K562 (cell line): ENCODE data around the gene AGR3. TPM values are rescaled to one million over a fixed set of nuclear protein-coding genes. Genes with fewer than 3 reads are reported as not detected.

Experiments
- ATAC-seq: fragments of 200-7000 bp; cut with Tn5 transposase; 3 replicates; pipeline ENCODE4 v1.9.1; 2020; ENCODE audit warnings: moderate library complexity
- BruUV-seq: library from RNA; stranded (reverse); fragments of 400-500 nt; replicated peaks from 2 replicates; lab custom pipeline; 2021; lab: Mats Ljungman, UMichigan
- CTCF ChIA-PET: fragments of 300-600 bp; formaldehyde crosslinking; extraction: SDS; loops from one replicate; lab custom pipeline; 2021; ENCODE audit warnings: low intra/inter-chr PET ratio; lab: Yijun Ruan, JAX
- POLR2A ChIA-PET: fragments of 300-600, 350-650 bp; sonication (Branson Sonifier 250); formaldehyde crosslinking; extraction: SDS; loops from one replicate; lab custom pipeline; 2021; ENCODE audit warnings: antibody characterized with exemption, inconsistent platforms; lab: Yijun Ruan, JAX
- DNase-seq, 4 experiments: peaks; one replicate each; pipeline versions ENCODE4 v3.0.0 to v3.0.0-alpha.2; 2011 to 2018; ENCODE audit warnings: low spot score in 3 of 4, mixed read lengths in 3 of 4; ENCODE audit errors: extremely low read depth in 1 of 4
- FAIRE-seq: peaks from 2 replicates; lab custom pipeline; 2011; peaks lifted over from hg19 to GRCh38; lab: Jason Lieb, UNC
- H2AFZ ChIP-seq: 2 replicates; pipeline ENCODE4 v1.6.0; 2011; ENCODE audit warnings: low read depth, low read length, control low read depth, inconsistent platforms
- H3K27ac ChIP-seq: fragments of 200-600 bp; 3 replicates; pipeline ENCODE4 v1.8.0; 2011; ENCODE audit warnings: low read depth, mild to moderate bottlenecking, control low read depth, inconsistent platforms, low read length, moderate library complexity, mixed read lengths; ENCODE audit errors: extremely low read depth
- H3K27me3 ChIP-seq, 2 experiments: fragments of 300-600 bp in 1 of 2; 2 replicates in 1 of 2; 3 replicates in 1 of 2; pipeline versions ENCODE4 v1.6.0 to v1.8.0; 2011; ENCODE audit warnings: inconsistent platforms in 2 of 2, low read length in 2 of 2, mild to moderate bottlenecking in 1 of 2, mixed read lengths in 1 of 2, moderate library complexity in 1 of 2; ENCODE audit not compliant: control insufficient read depth in 2 of 2, insufficient read depth in 2 of 2
- H3K36me3 ChIP-seq: fragments of 300-600 bp; 3 replicates; pipeline ENCODE4 v1.8.0; 2011; ENCODE audit warnings: mild to moderate bottlenecking, low read length, inconsistent platforms; ENCODE audit not compliant: control insufficient read depth, insufficient read depth
- H3K4me1 ChIP-seq, 2 experiments: fragments of 200-600 bp in 1 of 2; replicated peaks in 1 of 2; 2 replicates in 1 of 2; 3 replicates in 1 of 2; pipeline versions ENCODE4 v1.5.1 to v1.8.0; 2011; ENCODE audit warnings: inconsistent platforms in 2 of 2, low read length in 2 of 2, mild to moderate bottlenecking in 1 of 2, mixed read lengths in 1 of 2, moderate library complexity in 1 of 2; ENCODE audit not compliant: control insufficient read depth in 2 of 2, insufficient read depth in 2 of 2
- H3K4me2 ChIP-seq: 2 replicates; pipeline ENCODE4 v1.6.1; 2011; ENCODE audit warnings: low read length, control low read depth, inconsistent platforms, mixed read lengths; ENCODE audit not compliant: insufficient read depth
- H3K4me3 ChIP-seq: fragments of 200-600 bp; sonication (generic), shearing (Covaris generic); 2 replicates; pipeline ENCODE4 v1.5.1; 2016; ENCODE audit warnings: control low read depth, inconsistent platforms
- H3K79me2 ChIP-seq: fragments of 200-600 bp; 3 replicates; pipeline ENCODE4 v1.8.0; 2011; ENCODE audit warnings: low read length, inconsistent platforms; ENCODE audit not compliant: control insufficient read depth, insufficient read depth
- H3K9ac ChIP-seq, 2 experiments: 2 replicates each; pipeline versions ENCODE4 v1.6.0 to v1.6.1; 2011; ENCODE audit warnings: low read depth in 2 of 2, low read length in 2 of 2, control low read depth in 1 of 2, inconsistent platforms in 1 of 2, mild to moderate bottlenecking in 1 of 2, mixed read lengths in 1 of 2; ENCODE audit not compliant: insufficient read depth in 1 of 2
- H3K9me1 ChIP-seq: one replicate; pipeline ENCODE4 v1.6.0; 2011; ENCODE audit warnings: inconsistent platforms, mild to moderate bottlenecking, low read length, moderate library complexity; ENCODE audit not compliant: control insufficient read depth, insufficient read depth
- H3K9me3 ChIP-seq: replicated peaks from 2 replicates; pipeline ENCODE4 v1.5.1; 2011; ENCODE audit warnings: low read depth, low read length, inconsistent platforms; ENCODE audit not compliant: control insufficient read depth, insufficient read depth
- H4K20me1 ChIP-seq: replicated peaks from 2 replicates; pipeline ENCODE4 v1.6.1; 2011; ENCODE audit warnings: low read length, inconsistent platforms, mixed read lengths; ENCODE audit not compliant: control insufficient read depth, insufficient read depth
- CBFA2T3 ChIP-seq: fragments of 450-650 bp; IDR thresholded peaks from 2 replicates; pipeline ENCODE4 v1.6.1; 2017
- CEBPG ChIP-seq, 3 experiments: fragments of 200-800 bp in 1 of 3; sonication (Bioruptor generic) in 1 of 3; sonication (generic) in 1 of 3; formaldehyde crosslinking in 1 of 3; IDR thresholded peaks in 2 of 3; conservative IDR thresholded peaks in 1 of 3; 2 replicates each; pipeline versions ENCODE4 v1.6.1 to v1.8.0; 2016 to 2022; ENCODE audit warnings: missing compliant biosample characterization in 2 of 3, missing genetic modification characterization in 2 of 3, mild to moderate bottlenecking in 1 of 3, missing genetic modification reagents in 1 of 3
- FOXM1 ChIP-seq, 2 experiments: fragments of 450-650 bp in 1 of 2; sonication (generic) in 1 of 2; formaldehyde crosslinking in 1 of 2; IDR thresholded peaks; 2 replicates each; pipeline versions ENCODE4 v1.6.1 to v1.9.0; 2017 to 2022; ENCODE audit warnings: low read depth in 2 of 2, mild to moderate bottlenecking in 2 of 2, missing genetic modification reagents in 1 of 2, moderate library complexity in 1 of 2
- FOXP4 ChIP-seq: sonication (generic); formaldehyde crosslinking; IDR thresholded peaks from 2 replicates; pipeline ENCODE4 v1.8.0; 2022; ENCODE audit warnings: mild to moderate bottlenecking, missing genetic modification reagents, borderline replicate concordance
- KLF13 ChIP-seq: fragments of 450-650 bp; IDR thresholded peaks from 2 replicates; pipeline ENCODE4 v1.6.1; 2016; ENCODE audit warnings: missing genetic modification characterization, low read depth, mild to moderate bottlenecking, missing compliant biosample characterization, moderate library complexity, borderline replicate concordance
- LCOR ChIP-seq: sonication (generic); formaldehyde crosslinking; IDR thresholded peaks from 2 replicates; pipeline ENCODE4 v1.8.0; 2022; ENCODE audit warnings: mild to moderate bottlenecking, missing genetic modification reagents
- NELFE ChIP-seq: IDR thresholded peaks from 2 replicates; pipeline ENCODE4 v1.6.1; 2011; ENCODE audit warnings: mild to moderate bottlenecking; ENCODE audit not compliant: insufficient read depth, insufficient read length
- RBM34 ChIP-seq: fragments of 200-400 bp; formaldehyde crosslinking; IDR thresholded peaks from 2 replicates; pipeline ENCODE4 v1.6.1; 2018; ENCODE audit warnings: low read length, borderline replicate concordance; ENCODE audit not compliant: insufficient read depth
- STAT5A ChIP-seq: IDR thresholded peaks from 2 replicates; pipeline ENCODE4 v1.6.1; 2012; ENCODE audit warnings: low read length, inconsistent platforms, borderline replicate concordance
- TAF7 ChIP-seq: fragments of 450-650 bp; IDR thresholded peaks from 2 replicates; pipeline ENCODE4 v1.6.1; 2016; ENCODE audit warnings: missing genetic modification characterization, missing compliant biosample characterization
- ZFP1 ChIP-seq: fragments of 450-650 bp; formaldehyde crosslinking; IDR thresholded peaks from 2 replicates; pipeline ENCODE4 v1.4.0; 2020; ENCODE audit warnings: mild to moderate bottlenecking, mixed read lengths
- ZNF239 ChIP-seq: fragments of 250-450 bp; sonication (Bioruptor Pico); IDR thresholded peaks from 2 replicates; pipeline ENCODE4 v1.4.0; 2020; ENCODE audit warnings: mild to moderate bottlenecking
- ZNF408 ChIP-seq: fragments of 250-450 bp; sonication (Bioruptor Pico); IDR thresholded peaks from 2 replicates; pipeline ENCODE4 v1.4.0; 2020; ENCODE audit warnings: low read depth, mild to moderate bottlenecking, moderate library complexity
- WGBS: fragments of 100-300 bp; shearing (Covaris generic); methylation state at CpG from one replicate; pipeline ENCODE4 v1.1.6; 2016; ENCODE audit warnings: low coverage, mixed read lengths; ENCODE audit not compliant: insufficient coverage; ENCODE audit errors: missing lambda C conversion rate; 5-methylcytosine and 5-hydroxymethylcytosine counted together
- in situ Hi-C: fragments of 300-500 bp; cut with MboI; formaldehyde crosslinking; loops from 4 replicates; pipeline ENCODE4 v1.15.0; 2018; ENCODE audit warnings: inconsistent platforms, mixed read lengths
- intact Hi-C: fragments of 100-400 bp; cut with micrococcal nuclease; formaldehyde crosslinking; loops from 2 replicates; pipeline ENCODE4 v1.14.2; 2022
- polyA plus RNA-seq, 8 experiments: library from polyadenylated mRNA; depleted of rRNA in 4 of 8; stranded (reverse) in 5 of 8; unstranded in 3 of 8; fragments of >200 nt; fragmentation: Nextera tagmentation in 2 of 8; fragmentation: Illumina TruSeq in 1 of 8; extraction: Ambion mirVana in 2 of 8; extraction: Trizol in 1 of 8; gene quantifications; 2 replicates each; pipeline versions ENCODE4 v1.2.1 to v1.2.3, GENCODE V29; 2011 to 2014; ENCODE audit warnings: inconsistent platforms in 1 of 8, missing spikeins in 1 of 8
- total RNA-seq, 7 experiments: library from RNA; depleted of rRNA in 6 of 7; stranded (reverse); fragments of >200 nt in 6 of 7; fragmentation: Illumina TruSeq in 2 of 7; extraction: Trizol in 2 of 7; gene quantifications; 2 replicates each; pipeline versions ENCODE4 v1.2.1 to v1.2.3, GENCODE V29; 2011 to 2021; ENCODE audit warnings: low replicate concordance in 1 of 7
- TF ChIP-seq, protein P1 (sequence below): conservative IDR thresholded peaks from 2 replicates; pipeline ENCODE4 v1.6.1; 2011; ENCODE audit warnings: low read depth, mild to moderate bottlenecking, low read length; ENCODE audit not compliant: control insufficient read depth
- TF ChIP-seq, protein P2 (sequence below): fragments of 250-450 bp; sonication (Bioruptor Pico); IDR thresholded peaks from 2 replicates; pipeline ENCODE4 v1.5.0; 2020; ENCODE audit warnings: mild to moderate bottlenecking

AGR3 gene
- total and polyA plus RNA-seq, 9 of the 15 experiments (the other 6 are each of a cell fraction or from before 2014, with no cell fraction given), result not detected

DNA sequence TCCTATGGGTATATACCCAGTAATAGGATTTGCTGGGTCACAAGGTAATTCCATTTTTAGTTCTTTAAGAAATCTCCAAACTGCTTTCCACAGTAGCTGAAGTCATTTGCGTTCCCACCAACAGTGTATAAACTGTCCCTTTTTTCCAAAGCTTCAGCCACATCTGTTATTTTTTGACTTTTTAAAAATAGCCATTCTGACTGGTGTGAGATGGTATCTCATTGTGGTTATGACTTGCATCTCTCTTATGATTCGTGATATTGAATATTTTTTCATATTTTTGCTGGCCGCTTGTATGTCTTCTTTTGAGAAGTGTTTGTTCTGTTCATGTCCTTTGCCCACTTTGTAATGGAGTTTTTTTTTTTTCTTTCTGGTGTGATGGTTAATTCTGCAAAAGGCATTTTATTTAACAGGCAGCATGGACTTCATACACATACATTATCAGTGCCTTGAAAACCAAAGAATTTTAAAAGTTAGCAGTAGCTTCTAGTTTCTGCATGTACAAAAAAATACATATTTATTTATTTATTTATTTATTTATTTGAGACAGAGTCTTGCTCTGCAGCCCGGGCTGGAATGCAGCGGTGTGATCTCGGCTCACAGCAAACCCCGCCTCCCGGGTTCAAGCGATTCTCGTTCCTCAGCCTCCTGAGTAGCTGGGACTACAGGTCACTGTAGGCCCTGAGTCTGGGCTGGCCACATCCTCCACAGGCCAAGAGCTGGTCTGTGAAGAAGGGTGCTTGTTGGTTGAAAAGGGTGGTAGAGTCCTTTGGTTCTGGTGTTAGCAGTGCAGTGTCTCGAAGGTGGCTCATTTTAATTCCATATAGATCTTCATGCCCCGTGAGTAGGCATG, 32.3 kb downstream of the AGR3 start:
- Histone ChIP-seq H3K4me1 (peaks cover 0 to 8% of the 10 kb centered on the region in 2 experiments; a peak in 1 of 5 replicates), H4K20me1 (no peaks in the 10 kb centered on the region), H3K4me2 (no peak overlapping the region), H3K9me3 (no peaks in the 10 kb centered on the region), H3K27me3 (peaks cover 12 to 18% of the 10 kb centered on the region in 2 experiments; a peak in 4 of 5 replicates), H3K4me3 (no peak overlapping the region), H3K79me2 (no peaks in the 10 kb centered on the region), H3K27ac (no peak overlapping the region), H3K36me3 (no peaks in the 10 kb centered on the region), H3K9ac (0 out of 4 replicates have a peak overlapping the region, but pooled peaks of 1 of the 2 experiments have one; percentile 7), H3K9me1 (no peaks in the 10 kb centered on the region), H2AFZ (no peak overlapping the region)
- WGBS, result 20% methylated on average over 12 of the region's 12 CpGs
- POLR2A ChIA-PET, result interaction anchor here (1.6 kb wide), 1 partner anchor 8 kb away, joined by 4 read pairs; no protein-coding TSS in a partner anchor
- BruUV-seq, result no TSS peak
- ATAC-seq (no peak), FAIRE-seq (no peak), DNase-seq (no peak)
- in situ Hi-C loops, result no loop called here
- intact Hi-C loops, result no loop called here
- CTCF ChIA-PET, result no interaction called here
- no peak for TF ChIP-seq FOXP4
- no peak for TF ChIP-seq ZNF408 (CRISPR knock-in tag)
- TF ChIP-seq ZFP1, result no peak
- no peak for TF ChIP-seq LCOR (CRISPR knock-in tag)
- no peak for TF ChIP-seq STAT5A
- no peak for TF ChIP-seq KLF13
- no peak for TF ChIP-seq NELFE
- TF ChIP-seq, protein P1, sequence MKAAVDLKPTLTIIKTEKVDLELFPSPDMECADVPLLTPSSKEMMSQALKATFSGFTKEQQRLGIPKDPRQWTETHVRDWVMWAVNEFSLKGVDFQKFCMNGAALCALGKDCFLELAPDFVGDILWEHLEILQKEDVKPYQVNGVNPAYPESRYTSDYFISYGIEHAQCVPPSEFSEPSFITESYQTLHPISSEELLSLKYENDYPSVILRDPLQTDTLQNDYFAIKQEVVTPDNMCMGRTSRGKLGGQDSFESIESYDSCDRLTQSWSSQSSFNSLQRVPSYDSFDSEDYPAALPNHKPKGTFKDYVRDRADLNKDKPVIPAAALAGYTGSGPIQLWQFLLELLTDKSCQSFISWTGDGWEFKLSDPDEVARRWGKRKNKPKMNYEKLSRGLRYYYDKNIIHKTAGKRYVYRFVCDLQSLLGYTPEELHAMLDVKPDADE, result no peak
- peak; percentile 76; the same call in 1 of the 2 replicates for TF ChIP-seq FOXM1 (IDR thresholded peaks at IDR 0.05; ENCODE audit: low read depth)
- TF ChIP-seq FOXM1 (CRISPR knock-in tag; IDR thresholded peaks at IDR 0.05; ENCODE audit: low read depth), result no peak
- TF ChIP-seq CBFA2T3, result no peak
- TF ChIP-seq TAF7 (tag), result no peak
- no peak for TF ChIP-seq CEBPG (CRISPR knock-in tag; IDR thresholded peaks at IDR 0.05)
- no peak for TF ChIP-seq CEBPG (tag; conservative IDR thresholded peaks at IDR 0.05 in 1 of 2, IDR thresholded peaks at IDR 0.05 in 1 of 2)
- TF ChIP-seq, protein P2, sequence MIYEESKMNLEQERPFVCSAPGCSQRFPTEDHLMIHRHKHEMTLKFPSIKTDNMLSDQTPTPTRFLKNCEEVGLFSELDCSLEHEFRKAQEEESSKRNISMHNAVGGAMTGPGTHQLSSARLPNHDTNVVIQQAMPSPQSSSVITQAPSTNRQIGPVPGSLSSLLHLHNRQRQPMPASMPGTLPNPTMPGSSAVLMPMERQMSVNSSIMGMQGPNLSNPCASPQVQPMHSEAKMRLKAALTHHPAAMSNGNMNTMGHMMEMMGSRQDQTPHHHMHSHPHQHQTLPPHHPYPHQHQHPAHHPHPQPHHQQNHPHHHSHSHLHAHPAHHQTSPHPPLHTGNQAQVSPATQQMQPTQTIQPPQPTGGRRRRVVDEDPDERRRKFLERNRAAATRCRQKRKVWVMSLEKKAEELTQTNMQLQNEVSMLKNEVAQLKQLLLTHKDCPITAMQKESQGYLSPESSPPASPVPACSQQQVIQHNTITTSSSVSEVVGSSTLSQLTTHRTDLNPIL (CRISPR knock-in tag), result no peak
- TF ChIP-seq RBM34, result no peak
- peak; percentile 92 for TF ChIP-seq ZNF239 (CRISPR knock-in tag)
